Smooth muscle cell (in vitro differentiated cells): Measurements from ENCODE around the gene FMN2. TPM values are rescaled to one million over a fixed set of nuclear protein-coding genes. Genes with fewer than 3 reads are reported as not detected.
A peak's percentile ranks its signal among the peaks of the same experiment; 100 is the strongest.

Experiments used
- DNase-seq: peaks from one replicate; lab custom pipeline; 2025; ENCODE audit not compliant: unreplicated experiment; lab: John Stamatoyannopoulos, UW
- H2AFZ ChIP-seq: fragments of 200-600 bp; sonication (generic); 2 replicates; pipeline ENCODE4 v1.6.0; 2016; ENCODE audit warnings: antibody characterized with exemption, low read depth, mild to moderate bottlenecking
- H3F3A ChIP-seq: fragments of 200-600 bp; sonication (generic); 2 replicates; pipeline ENCODE4 v1.6.0; 2017; ENCODE audit warnings: antibody characterized with exemption, low read depth
- H3K27ac ChIP-seq: fragments of 200-600 bp; sonication (generic); 2 replicates; pipeline ENCODE4 v1.5.1; 2016; ENCODE audit warnings: low read depth, mild to moderate bottlenecking
- H3K27me3 ChIP-seq: fragments of 200-600 bp; sonication (generic); 2 replicates; pipeline ENCODE4 v1.6.1; 2016; ENCODE audit warnings: low read depth, mild to moderate bottlenecking
- H3K36me3 ChIP-seq: fragments of 200-600 bp; sonication (generic); 2 replicates; pipeline ENCODE4 v1.5.1; 2016; ENCODE audit warnings: low read depth
- H3K4me1 ChIP-seq: fragments of 200-600 bp; sonication (generic); 2 replicates; pipeline ENCODE4 v1.5.1; 2016; ENCODE audit warnings: low read depth
- H3K4me2 ChIP-seq: fragments of 200-600 bp; sonication (generic); 2 replicates; pipeline ENCODE4 v1.6.0; 2016; ENCODE audit warnings: mild to moderate bottlenecking
- H3K4me3 ChIP-seq: fragments of 200-600 bp; sonication (generic); 2 replicates; pipeline ENCODE4 v1.5.1; 2016; ENCODE audit warnings: mild to moderate bottlenecking
- H3K79me2 ChIP-seq: fragments of 200-600 bp; sonication (generic); 2 replicates; pipeline ENCODE4 v1.6.0; 2016; ENCODE audit warnings: low read depth, mild to moderate bottlenecking
- H3K9ac ChIP-seq: fragments of 200-600 bp; sonication (generic); 2 replicates; pipeline ENCODE4 v1.6.0; 2016; ENCODE audit warnings: low read depth
- H3K9me3 ChIP-seq: fragments of 200-600 bp; sonication (generic); replicated peaks from 2 replicates; pipeline ENCODE4 v1.5.1; 2016; ENCODE audit warnings: low read depth
- H4K20me1 ChIP-seq: fragments of 200-600 bp; sonication (generic); 2 replicates; pipeline ENCODE4 v1.6.0; 2016; ENCODE audit warnings: low read depth
- CTCF ChIP-seq: fragments of 200-600 bp; sonication (generic); IDR thresholded peaks from 2 replicates; pipeline ENCODE4 v1.5.1; 2017; ENCODE audit warnings: borderline replicate concordance, mild to moderate bottlenecking, antibody characterized with exemption; ENCODE audit not compliant: insufficient read depth, poor library complexity, severe bottlenecking
- WGBS: methylation state at CpG from one replicate; pipeline ENCODE4 v1.1.7; 2016; ENCODE audit warnings: low lambda C conversion rate; 5-methylcytosine and 5-hydroxymethylcytosine counted together
- polyA plus RNA-seq: library from polyadenylated mRNA; unstranded; fragments of >200 nt; fragmentation: Nextera tagmentation; extraction: Ambion mirVana; gene quantifications from 2 replicates; pipeline ENCODE4 v1.2.1, GENCODE V29; 2016
- total RNA-seq: library from RNA; depleted of rRNA; stranded (reverse); fragments of >200 nt; gene quantifications from 2 replicates; pipeline ENCODE4 v1.2.3, GENCODE V29; 2014

FMN2 gene
- total and polyA plus RNA-seq, 2 experiments from 2014 or later = 1.9 to 6.2 TPM

GRCh38 chr1:240515505-240515904, 423.8 kb downstream of the FMN2 start:
- Histone ChIP-seq H3K4me1 (no peaks in the 10 kb centered on the region), H3K4me3 (no peak overlapping the region), H3K36me3 (no peaks in the 10 kb centered on the region), H3K4me2 (peak overlapping the region; percentile 28), H3K27me3 (no peaks in the 10 kb centered on the region), H3K79me2 (no peaks in the 10 kb centered on the region), H2AFZ (no peak overlapping the region), H3F3A (no peaks in the 10 kb centered on the region), H4K20me1 (no peaks in the 10 kb centered on the region), H3K27ac (no peak overlapping the region), H3K9me3 (no peaks in the 10 kb centered on the region), H3K9ac (no peak overlapping the region)
- TF ChIP-seq CTCF = no peak
- no peak for DNase-seq
- WGBS = 11% methylated on average over 1 of the region's 1 CpG

- WGBS = 100% methylated on average over 2 of the region's 2 CpGs
- H3K27ac ChIP-seq = no peak overlapping the region
Observed at GRCh38 chr1:240516069-240516468, 424.4 kb downstream of the FMN2 start.

GRCh38 chr1:240517891-240518290, 426.2 kb downstream of the FMN2 start:
- Histone ChIP-seq H3K79me2 (no peaks in the 10 kb centered on the region), H3K36me3 (no peaks in the 10 kb centered on the region), H4K20me1 (no peaks in the 10 kb centered on the region), H3K27me3 (no peaks in the 10 kb centered on the region), H2AFZ (no peak overlapping the region), H3K4me2 (no peak overlapping the region), H3K27ac (no peak overlapping the region), H3K9me3 (no peaks in the 10 kb centered on the region), H3K9ac (no peak overlapping the region), H3K4me3 (no peak overlapping the region), H3K4me1 (no peaks in the 10 kb centered on the region), H3F3A (no peaks in the 10 kb centered on the region)
- no peak for DNase-seq
- no peak for TF ChIP-seq CTCF
- 86% methylated on average over 4 of the region's 4 CpGs for WGBS

More at GRCh38 chr1:240516069-240516468, 424.4 kb downstream of the FMN2 start:
- no peak overlapping the region for H3K9ac ChIP-seq
- DNase-seq = no peak
- H3K79me2 ChIP-seq = no peaks in the 10 kb centered on the region
- no peaks in the 10 kb centered on the region for H3F3A ChIP-seq
- no peaks in the 10 kb centered on the region for H3K27me3 ChIP-seq
- H3K4me3 ChIP-seq = no peak overlapping the region
- peak overlapping the region; percentile 28 for H3K4me2 ChIP-seq
- no peak overlapping the region for H2AFZ ChIP-seq
- no peaks in the 10 kb centered on the region for H4K20me1 ChIP-seq
- no peaks in the 10 kb centered on the region for H3K9me3 ChIP-seq
- TF ChIP-seq CTCF = no peak
- no peaks in the 10 kb centered on the region for H3K36me3 ChIP-seq
- no peaks in the 10 kb centered on the region for H3K4me1 ChIP-seq

GRCh38 chr1:240522122-240522822, 430.6 kb downstream of the FMN2 start:
- no peaks in the 10 kb centered on the region for H3K36me3 ChIP-seq
- H3K4me2 ChIP-seq = no peak overlapping the region
- no peaks in the 10 kb centered on the region for H3K79me2 ChIP-seq
- no peaks in the 10 kb centered on the region for H3K27me3 ChIP-seq
- H4K20me1 ChIP-seq = no peaks in the 10 kb centered on the region
- no peak for DNase-seq
- no peaks in the 10 kb centered on the region for H3K9me3 ChIP-seq
- no peak overlapping the region for H3K27ac ChIP-seq
- no peak for TF ChIP-seq CTCF
- no peak overlapping the region for H2AFZ ChIP-seq
- no peak overlapping the region for H3K9ac ChIP-seq
- peaks cover 2% of the 10 kb centered on the region for H3F3A ChIP-seq
- H3K4me1 ChIP-seq = no peaks in the 10 kb centered on the region
- no peak overlapping the region for H3K4me3 ChIP-seq
- 92% methylated on average over 6 of the region's 6 CpGs for WGBS
